ENCODE results near the gene HORMAD2.

DNA sequence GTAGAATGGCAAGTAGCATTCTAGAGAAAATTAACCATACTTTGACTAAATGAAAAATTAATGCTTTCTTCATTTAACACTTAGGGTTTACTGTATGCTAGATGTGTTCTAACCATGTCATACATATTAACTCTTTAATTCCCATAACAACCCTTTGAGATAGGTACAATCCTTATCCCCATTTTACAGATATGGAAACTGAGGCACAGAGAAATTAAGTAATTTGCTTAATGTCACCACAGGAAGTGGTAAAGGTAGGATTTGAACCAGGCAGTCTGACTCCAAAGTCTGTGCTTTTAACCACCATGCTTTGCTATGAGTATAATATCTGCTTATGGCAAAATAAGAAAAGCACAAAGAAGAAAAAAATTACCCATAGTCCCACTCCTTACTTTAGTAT is 106.8 kb downstream of the HORMAD2 start:
- TF ChIP-seq POLR2AphosphoS5 (IDR thresholded peaks at IDR 0.05; ENCODE audit: insufficient read depth, low read depth, low read length) (no peak), POLR2A (IDR thresholded peaks at IDR 0.05; ENCODE audit: low read depth, low read length) (no peak), EZH2 (IDR thresholded peaks at IDR 0.05; ENCODE audit: borderline replicate concordance, low read depth, low read length, severe bottlenecking) (no peak), FOS (IDR thresholded peaks at IDR 0.05; ENCODE audit: borderline replicate concordance, insufficient read depth, low read length) (no peak)
- TF ChIP-seq, protein P1, sequence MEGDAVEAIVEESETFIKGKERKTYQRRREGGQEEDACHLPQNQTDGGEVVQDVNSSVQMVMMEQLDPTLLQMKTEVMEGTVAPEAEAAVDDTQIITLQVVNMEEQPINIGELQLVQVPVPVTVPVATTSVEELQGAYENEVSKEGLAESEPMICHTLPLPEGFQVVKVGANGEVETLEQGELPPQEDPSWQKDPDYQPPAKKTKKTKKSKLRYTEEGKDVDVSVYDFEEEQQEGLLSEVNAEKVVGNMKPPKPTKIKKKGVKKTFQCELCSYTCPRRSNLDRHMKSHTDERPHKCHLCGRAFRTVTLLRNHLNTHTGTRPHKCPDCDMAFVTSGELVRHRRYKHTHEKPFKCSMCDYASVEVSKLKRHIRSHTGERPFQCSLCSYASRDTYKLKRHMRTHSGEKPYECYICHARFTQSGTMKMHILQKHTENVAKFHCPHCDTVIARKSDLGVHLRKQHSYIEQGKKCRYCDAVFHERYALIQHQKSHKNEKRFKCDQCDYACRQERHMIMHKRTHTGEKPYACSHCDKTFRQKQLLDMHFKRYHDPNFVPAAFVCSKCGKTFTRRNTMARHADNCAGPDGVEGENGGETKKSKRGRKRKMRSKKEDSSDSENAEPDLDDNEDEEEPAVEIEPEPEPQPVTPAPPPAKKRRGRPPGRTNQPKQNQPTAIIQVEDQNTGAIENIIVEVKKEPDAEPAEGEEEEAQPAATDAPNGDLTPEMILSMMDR (IDR thresholded peaks at IDR 0.05; ENCODE audit: extremely low read depth in 1 of 2, insufficient read depth in 1 of 2, low read depth in 1 of 2, low read length in 2 of 2), result no peak
- TF ChIP-seq, protein P2, sequence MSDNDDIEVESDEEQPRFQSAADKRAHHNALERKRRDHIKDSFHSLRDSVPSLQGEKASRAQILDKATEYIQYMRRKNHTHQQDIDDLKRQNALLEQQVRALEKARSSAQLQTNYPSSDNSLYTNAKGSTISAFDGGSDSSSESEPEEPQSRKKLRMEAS (IDR thresholded peaks at IDR 0.05; ENCODE audit: insufficient read depth, insufficient read length), result no peak

Measured in endothelial cell of umbilical vein (primary cell).